Heart left ventricle (tissue), 16 donors: ENCODE measurements around the gene RRP8. TPM values are rescaled to one million over a fixed set of nuclear protein-coding genes. Genes with fewer than 3 reads are reported as not detected.

ENCODE experiments used
- ATAC-seq, 4 donors: fragments of 200-7000 bp; cut with Tn5 transposase; one replicate each; pipeline ENCODE4 v1.9.1; 2020 to 2022; ENCODE audit warnings: moderate library complexity in 4 of 4, mild to moderate bottlenecking in 3 of 4, moderate number of reproducible peaks in 1 of 4
- DNase-seq, 5 donors: peaks; one replicate each; pipeline ENCODE4 v3.0.0-alpha.2; 2020
- H3K27ac ChIP-seq, 12 donors: fragments of 200-600 bp; sonication (generic) in 4 of 12; one replicate each; pipeline versions ENCODE4 v1.5.0 to v1.8.0; 2016 to 2022; ENCODE audit warnings: mild to moderate bottlenecking in 2 of 12
- H3K27me3 ChIP-seq, 9 donors: fragments of 200-600 bp; sonication (generic) in 2 of 9; one replicate each; pipeline versions ENCODE4 v1.5.1 to v1.8.0; 2016 to 2022; ENCODE audit warnings: mild to moderate bottlenecking in 3 of 9
- H3K36me3 ChIP-seq, 9 donors: fragments of 200-600 bp; sonication (generic) in 2 of 9; one replicate each; pipeline versions ENCODE4 v1.5.0 to v1.8.0; 2018 to 2022; ENCODE audit warnings: mild to moderate bottlenecking in 2 of 9
- H3K4me1 ChIP-seq, 12 donors: fragments of 200-600 bp; sonication (generic) in 4 of 12; one replicate each; pipeline versions ENCODE4 v1.5.0 to v1.8.0; 2016 to 2022; ENCODE audit warnings: mild to moderate bottlenecking in 3 of 12
- H3K4me3 ChIP-seq, 12 donors: fragments of 200-600 bp; sonication (generic) in 4 of 12; one replicate each; pipeline versions ENCODE4 v1.5.0 to v1.8.0; 2017 to 2022; ENCODE audit warnings: mild to moderate bottlenecking in 9 of 12, moderate library complexity in 4 of 12
- H3K9me3 ChIP-seq, 12 donors: fragments of 200-600 bp; sonication (generic) in 4 of 12; one replicate each; pipeline versions ENCODE4 v1.5.0 to v1.8.0; 2016 to 2022; ENCODE audit warnings: mild to moderate bottlenecking in 1 of 12
- POLR2A ChIP-seq, 2 donors: fragments of 450-650 bp; IDR thresholded peaks; one replicate each; pipeline ENCODE4 v1.6.1; 2017; ENCODE audit warnings: antibody characterized with exemption in 2 of 2, mild to moderate bottlenecking in 2 of 2, moderate library complexity in 2 of 2
- WGBS, 4 donors: extraction: QIAGEN DNeasy Blood & Tissue Kit in 2 of 4; methylation state at CpG; one replicate each; pipeline versions ENCODE4 v1.1.5 to v1.1.7; 2013 to 2018; 5-methylcytosine and 5-hydroxymethylcytosine counted together
- intact Hi-C, 10 donors: fragments of 100-400 bp; cut with DNase I; formaldehyde crosslinking; loops; one replicate each; pipeline versions ENCODE4 v1.11.1 to v1.14.2; 2022
- polyA plus RNA-seq, 2 donors: library from polyadenylated mRNA; stranded (reverse); fragments of 200-250 nt; gene quantifications; one replicate each; pipeline ENCODE4 v1.2.3, GENCODE V29; 2013
- total RNA-seq, 9 donors: library from RNA; depleted of rRNA in 2 of 9; stranded (reverse); fragments of >200 nt in 2 of 9; fragmentation: NEBNext Ultra II Directional in 3 of 9; extraction: Animal tissue kit (Norgen Biotek cat#: 25700) in 3 of 9; gene quantifications; one replicate each; pipeline versions ENCODE4 v1.1.0 to v1.2.4, GENCODE V29; 2016 to 2023
- TF ChIP-seq, protein P1 (sequence below), 12 donors: fragments of 200-600 bp; sonication (generic) in 4 of 12; IDR thresholded peaks; one replicate each; pipeline versions ENCODE4 v1.5.0 to v1.8.0; 2018 to 2022; ENCODE audit warnings: antibody characterized with exemption in 12 of 12, mild to moderate bottlenecking in 5 of 12
- donor health status: ischemic (EF 13 %, LVEDD 7.1; RV severe dilation, severe dysfunction).
- donor health status: healthy with polysubstance abuse.
- donor health status: DM: no; HTN: yes; CAD: no.
- donor health status: DM: no; HTN: no; CAD: no.
- donor health status: ischemic (EF 25% LVEDD 6.9; RV normal size, moderate dysfunction).
- donor health status: ischemic (EF 25% LVEDD 5.7; RV mildly dilated, moderate dysfunction).
- donor health status: healthy.
- donor health status: DM: yes; HTN: yes; CAD: no.
- donor health status: ischemic (EF 35%, LVEDD 5.7; RV mildly dilated, moderate dysfunction).
- donor health status: nonischemic (EF 11% LVEDD 7.7; RV severe dilation, severe dysfunction).
- donor health status: DM: yes; HTN: yes; CAD: no.
- donor health status: PGD.
- donor health status: ischemic (EF 29% LVEDD 5.4; RV normal size, mild dysfunction).
- donor health status: nonischemic (EF 23%, LVEDD 6.1; RV moderate dilation, normal function).

RRP8 gene
- total and polyA plus RNA-seq, 11 donors = 11.2 to 23.5 (median 17.4) TPM

DNA sequence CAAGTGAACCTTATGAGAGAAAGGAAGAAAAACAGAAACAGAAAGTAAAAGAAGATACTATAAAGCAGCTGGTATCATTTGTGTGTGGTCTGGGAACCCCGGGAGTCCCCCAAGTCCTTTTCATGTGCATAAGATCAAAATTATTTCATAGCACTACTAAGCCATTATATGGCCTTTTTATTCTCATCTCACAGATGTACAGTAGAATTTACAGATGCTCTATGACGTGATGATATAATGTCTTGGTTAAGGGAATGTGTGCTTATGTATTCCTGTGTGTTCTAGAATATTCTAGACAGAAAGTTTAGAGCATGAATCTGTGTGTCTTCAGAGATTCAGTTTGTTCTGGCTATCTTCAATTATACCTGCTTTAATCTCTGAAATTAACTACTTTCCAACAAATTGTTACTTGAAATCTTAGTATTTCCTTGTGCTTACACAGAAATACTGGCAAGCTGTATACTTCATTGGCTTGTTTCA is 24.4 kb upstream of the RRP8 start:
- Histone ChIP-seq H3K27ac (peak overlapping the region in 1 of 12 donors; percentile 32), H3K36me3 (peaks cover 0 to 89% (median 75%) of the 10 kb centered on the region in 9 donors), H3K4me3 (no peak overlapping the region), H3K4me1 (peaks cover 0 to 11% (median 0%) of the 10 kb centered on the region in 12 donors), H3K27me3 (no peaks in the 10 kb centered on the region), H3K9me3 (no peaks in the 10 kb centered on the region)
- 82 to 86% (median 85%) methylated on average over 2 of the region's 2 CpGs for WGBS, 4 donors
- intact Hi-C loops = no loop called here
- DNase-seq = no peak
- ATAC-seq = no peak
- TF ChIP-seq, protein P1, sequence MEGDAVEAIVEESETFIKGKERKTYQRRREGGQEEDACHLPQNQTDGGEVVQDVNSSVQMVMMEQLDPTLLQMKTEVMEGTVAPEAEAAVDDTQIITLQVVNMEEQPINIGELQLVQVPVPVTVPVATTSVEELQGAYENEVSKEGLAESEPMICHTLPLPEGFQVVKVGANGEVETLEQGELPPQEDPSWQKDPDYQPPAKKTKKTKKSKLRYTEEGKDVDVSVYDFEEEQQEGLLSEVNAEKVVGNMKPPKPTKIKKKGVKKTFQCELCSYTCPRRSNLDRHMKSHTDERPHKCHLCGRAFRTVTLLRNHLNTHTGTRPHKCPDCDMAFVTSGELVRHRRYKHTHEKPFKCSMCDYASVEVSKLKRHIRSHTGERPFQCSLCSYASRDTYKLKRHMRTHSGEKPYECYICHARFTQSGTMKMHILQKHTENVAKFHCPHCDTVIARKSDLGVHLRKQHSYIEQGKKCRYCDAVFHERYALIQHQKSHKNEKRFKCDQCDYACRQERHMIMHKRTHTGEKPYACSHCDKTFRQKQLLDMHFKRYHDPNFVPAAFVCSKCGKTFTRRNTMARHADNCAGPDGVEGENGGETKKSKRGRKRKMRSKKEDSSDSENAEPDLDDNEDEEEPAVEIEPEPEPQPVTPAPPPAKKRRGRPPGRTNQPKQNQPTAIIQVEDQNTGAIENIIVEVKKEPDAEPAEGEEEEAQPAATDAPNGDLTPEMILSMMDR (IDR thresholded peaks at IDR 0.05) = no peak
- no peak for TF ChIP-seq POLR2A (IDR thresholded peaks at IDR 0.05)

DNA sequence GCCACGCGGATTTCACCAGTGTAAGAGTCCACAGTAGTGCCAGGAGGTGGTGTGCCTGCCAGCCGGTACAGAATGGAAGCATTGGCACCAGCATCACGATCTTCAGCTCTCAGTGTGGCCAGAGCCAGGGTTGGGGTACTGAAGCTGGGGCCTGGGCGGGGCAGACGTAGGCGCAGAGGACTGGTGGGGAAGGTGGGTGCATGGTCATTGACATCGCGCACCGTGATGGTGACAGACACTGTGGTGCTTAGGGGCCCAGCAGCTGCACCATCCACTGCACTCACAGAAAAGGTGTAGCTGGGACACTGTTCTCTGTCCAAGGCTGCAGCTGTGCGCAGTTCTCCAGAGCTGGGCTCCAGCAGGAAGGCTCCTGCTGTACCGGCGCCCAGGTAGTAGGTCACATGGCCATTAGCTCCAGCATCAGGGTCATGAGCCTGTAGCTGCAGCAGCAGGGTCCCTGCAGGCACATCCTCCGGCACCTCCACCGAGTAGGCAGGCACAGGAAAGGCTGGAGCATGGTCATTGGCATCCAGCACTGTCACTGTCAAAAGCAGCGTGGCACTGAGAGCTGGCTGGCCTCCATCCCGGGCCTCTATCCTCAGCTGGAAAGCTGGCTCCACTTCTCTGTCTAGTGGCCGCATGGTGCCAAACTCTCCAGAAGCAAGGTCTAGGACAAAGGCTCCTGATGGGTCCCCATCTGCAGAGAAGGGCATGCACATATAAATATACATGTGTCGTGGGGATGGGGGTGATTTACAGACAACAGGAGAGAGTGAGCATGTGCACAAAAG is 23.8 kb upstream of the RRP8 start:
- TF ChIP-seq, protein P1 (IDR thresholded peaks at IDR 0.05) = no peak
- TF ChIP-seq POLR2A (IDR thresholded peaks at IDR 0.05) = no peak
- Histone ChIP-seq H3K27me3 (no peaks in the 10 kb centered on the region), H3K4me3 (no peak overlapping the region), H3K4me1 (peaks cover 0 to 10% (median 0%) of the 10 kb centered on the region in 12 donors), H3K27ac (peak overlapping the region in 1 of 12 donors; percentile 32), H3K9me3 (no peaks in the 10 kb centered on the region), H3K36me3 (peaks cover 0 to 83% (median 69%) of the 10 kb centered on the region in 9 donors)
- intact Hi-C loops = no loop called here
- ATAC-seq (peak; percentile 46 to 76 (median 70)), DNase-seq (peak in 2 of 5 donors; percentile 78 to 81)
- WGBS, 4 donors = 73 to 81% (median 79%) methylated on average over 17 to 19 of the region's 19 CpGs

GRCh38 chr11:6625832-6626420 is 22.5 kb upstream of the RRP8 start:
- H3K27me3 ChIP-seq = no peaks in the 10 kb centered on the region
- intact Hi-C loops = no loop called here
- no peak for DNase-seq
- 92 to 97% (median 93%) methylated on average over 11 to 17 of the region's 17 CpGs for WGBS, 4 donors
- no peak overlapping the region for H3K27ac ChIP-seq
- no peak for ATAC-seq
- H3K4me1 ChIP-seq = peaks cover 0 to 15% (median 0%) of the 10 kb centered on the region in 12 donors
- no peaks in the 10 kb centered on the region for H3K9me3 ChIP-seq
- peaks cover 0 to 71% (median 59%) of the 10 kb centered on the region in 9 donors for H3K36me3 ChIP-seq
- no peak overlapping the region for H3K4me3 ChIP-seq
- no peak for TF ChIP-seq POLR2A (IDR thresholded peaks at IDR 0.05)
- TF ChIP-seq, protein P1 (IDR thresholded peaks at IDR 0.05) = no peak

GRCh38 chr11:6625156-6625831 is 21.9 kb upstream of the RRP8 start:
- no peak for ATAC-seq
- H3K4me1 ChIP-seq = peaks cover 0 to 21% (median 0%) of the 10 kb centered on the region in 12 donors
- DNase-seq = no peak
- no peaks in the 10 kb centered on the region for H3K9me3 ChIP-seq
- TF ChIP-seq, protein P1 (IDR thresholded peaks at IDR 0.05) = no peak
- TF ChIP-seq POLR2A (IDR thresholded peaks at IDR 0.05) = no peak
- no peak overlapping the region for H3K27ac ChIP-seq
- WGBS, 4 donors = 92 to 96% (median 95%) methylated on average over 8 to 12 of the region's 12 CpGs
- no peak overlapping the region for H3K4me3 ChIP-seq
- intact Hi-C loops = no loop called here
- no peaks in the 10 kb centered on the region for H3K27me3 ChIP-seq
- H3K36me3 ChIP-seq = peaks cover 0 to 65% (median 52%) of the 10 kb centered on the region in 9 donors
